HepG2 (cell line): ENCODE results near the gene LTB4R. TPM values are rescaled to one million over a fixed set of nuclear protein-coding genes. Genes with fewer than 3 reads are reported as not detected.
A peak's percentile ranks its signal among the peaks of the same experiment; 100 is the strongest.

ENCODE experiments used
- ATAC-seq: fragments of 200-7000 bp; cut with Tn5 transposase; 3 replicates; pipeline ENCODE4 v1.9.1; 2020; ENCODE audit warnings: mild to moderate bottlenecking, moderate library complexity
- BruUV-seq: library from RNA; stranded (reverse); fragments of 400-500 nt; replicated peaks from 2 replicates; lab custom pipeline; 2021; lab: Mats Ljungman, UMichigan
- CTCF ChIA-PET: fragments of 300-600 bp; formaldehyde crosslinking; extraction: SDS; loops from one replicate; lab custom pipeline; 2021; ENCODE audit warnings: low total read pairs, inconsistent platforms, low intra/inter-chr PET ratio; lab: Yijun Ruan, JAX
- POLR2A ChIA-PET: fragments of 350-600 bp; sonication (Branson Sonifier 250); formaldehyde crosslinking; loops from one replicate; lab custom pipeline; 2020; ENCODE audit warnings: antibody characterized with exemption, inconsistent platforms; lab: Yijun Ruan, JAX
- DNase-seq: peaks from one replicate; pipeline ENCODE4 v3.0.0-alpha.2; 2015; ENCODE audit warnings: low spot score
- FAIRE-seq: peaks from 3 replicates; lab custom pipeline; 2011; peaks lifted over from hg19 to GRCh38; lab: Jason Lieb, UNC
- H2AFZ ChIP-seq: one replicate; pipeline ENCODE4 v1.6.1; 2011; ENCODE audit warnings: low read length, inconsistent platforms
- H3K27ac ChIP-seq: fragments of 300-600 bp; 3 replicates; pipeline ENCODE4 v1.8.0; 2011; ENCODE audit warnings: mixed run types, mild to moderate bottlenecking, mixed read lengths, low read length, inconsistent platforms; ENCODE audit not compliant: insufficient read depth; ENCODE audit errors: extremely low read length
- H3K27me3 ChIP-seq, 2 experiments: fragments of 200-600 bp in 1 of 2; 2 replicates in 1 of 2; 3 replicates in 1 of 2; pipeline versions ENCODE4 v1.6.0 to v1.8.0; 2011; ENCODE audit warnings: low read length in 2 of 2, mild to moderate bottlenecking in 2 of 2, moderate library complexity in 2 of 2, inconsistent platforms in 1 of 2; ENCODE audit not compliant: insufficient read depth in 2 of 2, control insufficient read depth in 1 of 2
- H3K36me3 ChIP-seq, 2 experiments: fragments of 200-600 bp in 1 of 2; replicated peaks in 1 of 2; 2 replicates in 1 of 2; 3 replicates in 1 of 2; pipeline versions ENCODE4 v1.5.1 to v1.8.0; 2011; ENCODE audit warnings: low read length in 2 of 2, inconsistent platforms in 1 of 2; ENCODE audit not compliant: insufficient read depth in 2 of 2, control insufficient read depth in 1 of 2
- H3K4me1 ChIP-seq: 2 replicates; pipeline ENCODE4 v1.5.1; 2012; ENCODE audit warnings: low read length, inconsistent platforms; ENCODE audit not compliant: insufficient read depth
- H3K4me2 ChIP-seq: 2 replicates; pipeline ENCODE4 v1.6.0; 2011; ENCODE audit warnings: low read depth, low read length, inconsistent platforms
- H3K4me3 ChIP-seq, 3 experiments: fragments of 200-600 bp in 1 of 3; sonication (generic), shearing (Covaris generic) in 1 of 3; replicated peaks in 1 of 3; 2 replicates each; pipeline ENCODE4 v1.5.1; 2011 to 2016; ENCODE audit warnings: low read length in 3 of 3, inconsistent platforms in 2 of 3, low read depth in 2 of 3, mild to moderate bottlenecking in 2 of 3, control low read depth in 1 of 3, mixed read lengths in 1 of 3; ENCODE audit not compliant: insufficient read depth in 1 of 3
- H3K79me2 ChIP-seq: one replicate; pipeline ENCODE4 v1.6.1; 2011; ENCODE audit warnings: low read length, inconsistent platforms; ENCODE audit not compliant: insufficient read depth
- H3K9ac ChIP-seq: 2 replicates; pipeline ENCODE4 v1.6.0; 2011; ENCODE audit warnings: mild to moderate bottlenecking, low read depth, low read length, inconsistent platforms; ENCODE audit not compliant: insufficient read depth
- H3K9me3 ChIP-seq: 2 replicates; pipeline ENCODE4 v1.5.1; 2012; ENCODE audit warnings: mild to moderate bottlenecking, low read length
- H4K20me1 ChIP-seq: 2 replicates; pipeline ENCODE4 v1.6.0; 2011; ENCODE audit warnings: inconsistent platforms, mild to moderate bottlenecking, low read length, moderate library complexity; ENCODE audit not compliant: insufficient read depth
- EED ChIP-seq: sonication (generic); formaldehyde crosslinking; IDR thresholded peaks from 2 replicates; pipeline ENCODE4 v1.5.0; 2020; ENCODE audit warnings: mild to moderate bottlenecking, missing genetic modification reagents
- FOXA3 ChIP-seq: IDR thresholded peaks from 2 replicates; pipeline ENCODE4 v1.6.1; 2016; ENCODE audit warnings: missing genetic modification reagents, missing compliant biosample characterization
- HIC2 ChIP-seq: sonication (generic); formaldehyde crosslinking; IDR thresholded peaks from 2 replicates; pipeline ENCODE4 v1.9.0; 2022; ENCODE audit warnings: low read depth, missing genetic modification reagents
- IKZF1 ChIP-seq: fragments of 450-650 bp; IDR thresholded peaks from 2 replicates; pipeline ENCODE4 v1.7.1; 2016
- MXD3 ChIP-seq: IDR thresholded peaks from 2 replicates; pipeline ENCODE4 v1.6.1; 2016; ENCODE audit warnings: mild to moderate bottlenecking, missing biosample characterization, missing genetic modification reagents
- NFYC ChIP-seq: IDR thresholded peaks from 2 replicates; pipeline ENCODE4 v1.6.1; 2016; ENCODE audit warnings: missing genetic modification reagents, missing compliant biosample characterization
- NRL ChIP-seq: sonication (generic); formaldehyde crosslinking; IDR thresholded peaks from 2 replicates; pipeline ENCODE4 v1.5.0; 2020; ENCODE audit warnings: missing genetic modification reagents, mild to moderate bottlenecking, moderate library complexity, borderline replicate concordance
- RNF2 ChIP-seq: fragments of 450-650 bp; conservative IDR thresholded peaks from 2 replicates; pipeline ENCODE4 v1.6.1; 2016; ENCODE audit warnings: low read depth
- TFDP1 ChIP-seq: IDR thresholded peaks from 2 replicates; pipeline ENCODE4 v1.6.1; 2016; ENCODE audit warnings: missing compliant biosample characterization, missing genetic modification reagents, borderline replicate concordance
- ZFP36L2 ChIP-seq: sonication (generic); formaldehyde crosslinking; IDR thresholded peaks from 2 replicates; pipeline ENCODE4 v1.4.0; 2020; ENCODE audit warnings: missing genetic modification reagents
- ZNF34 ChIP-seq: sonication (generic); formaldehyde crosslinking; IDR thresholded peaks from 2 replicates; pipeline ENCODE4 v1.4.0; 2020; ENCODE audit warnings: mild to moderate bottlenecking, missing genetic modification reagents, borderline replicate concordance
- ZNF350 ChIP-seq: sonication (generic); formaldehyde crosslinking; IDR thresholded peaks from 2 replicates; pipeline ENCODE4 v1.4.0; 2020; ENCODE audit warnings: mild to moderate bottlenecking, low read depth, missing genetic modification reagents, borderline replicate concordance
- ZNF598 ChIP-seq: sonication (generic); formaldehyde crosslinking; IDR thresholded peaks from 2 replicates; pipeline ENCODE4 v1.5.1; 2020; ENCODE audit warnings: mild to moderate bottlenecking, missing genetic modification reagents, borderline replicate concordance
- ZNF800 ChIP-seq: sonication (generic); formaldehyde crosslinking; IDR thresholded peaks from 2 replicates; pipeline ENCODE4 v1.4.0; 2020; ENCODE audit warnings: missing genetic modification reagents
- ZNF883 ChIP-seq: sonication (generic); formaldehyde crosslinking; IDR thresholded peaks from 2 replicates; pipeline ENCODE4 v1.5.1; 2020; ENCODE audit warnings: mild to moderate bottlenecking, missing genetic modification reagents; ENCODE audit errors: not compliant biosample characterization
- WGBS: methylation state at CpG from one replicate; pipeline ENCODE4 v1.1.6; 2017; ENCODE audit warnings: low lambda C conversion rate; 5-methylcytosine and 5-hydroxymethylcytosine counted together
- in situ Hi-C: cut with HindIII; loops from 2 replicates; pipeline ENCODE4 v1.10.0; 2017; ENCODE audit warnings: low pct_unique_long_range_greater_than_20kb; ENCODE audit not compliant: extremely low pct_ligation_motif_present
- intact Hi-C: fragments of 100-400 bp; cut with micrococcal nuclease; formaldehyde crosslinking; loops from one replicate; pipeline ENCODE4 v1.10.0; 2022; ENCODE audit not compliant: unreplicated experiment
- polyA plus RNA-seq, 8 experiments: library from polyadenylated mRNA; depleted of rRNA in 3 of 8; stranded (reverse) in 7 of 8; unstranded in 1 of 8; fragments of >200 nt; fragmentation: Illumina TruSeq in 4 of 8; extraction: Trizol in 4 of 8; gene quantifications; 2 replicates each; pipeline versions ENCODE4 v1.2.1 to v1.2.3, GENCODE V29; 2011 to 2016; ENCODE audit warnings: low read depth in 4 of 8, missing spikeins in 1 of 8, mixed read lengths in 1 of 8; ENCODE audit not compliant: insufficient read depth in 1 of 8
- total RNA-seq, 5 experiments: library from RNA; depleted of rRNA; stranded (reverse); fragments of >200 nt; fragmentation: Illumina TruSeq; extraction: Trizol; gene quantifications; 2 replicates each; pipeline ENCODE4 v1.2.3, GENCODE V29; 2016; ENCODE audit warnings: low read depth in 1 of 5
- TF ChIP-seq, protein P1 (sequence below): sonication (generic); formaldehyde crosslinking; IDR thresholded peaks from 2 replicates; pipeline ENCODE4 v1.4.0; 2020; ENCODE audit warnings: missing genetic modification reagents

LTB4R gene
- total and polyA plus RNA-seq, 2 of the 13 experiments (the other 11 are each of a cell fraction or from before 2014, with no cell fraction given) = 3.2 to 8.2 TPM

GRCh38 chr14:24262821-24263733 lies 48.2 kb upstream of the LTB4R start, which contains the start of gene TGM1:
Gene TGM1, minus strand, starts transcription at chr14:24263177. Its CDS starts 825 bp downstream, at chr14:24262352.
- ATAC-seq = peak; percentile 1
- peaks cover 19 to 28% of the 10 kb centered on the region in 2 experiments; a peak in 4 of 5 replicates for H3K36me3 ChIP-seq
- H3K9me3 ChIP-seq = no peaks in the 10 kb centered on the region
- WGBS = 83% methylated on average over 14 of the region's 14 CpGs
- DNase-seq = no peak
- H3K27me3 ChIP-seq = no peaks in the 10 kb centered on the region
- no peak for FAIRE-seq
- POLR2A ChIA-PET = interaction anchor here (1.0 to 16.5 kb wide), 5 partner anchors 7 to 44 kb away, joined by 3 to 435 read pairs (median 23); partner anchors contain the start of genes CIDEB, DHRS1, NOP9 and RABGGTA
- CTCF ChIA-PET = no interaction called here
- no peaks in the 10 kb centered on the region for H4K20me1 ChIP-seq
- H3K9ac ChIP-seq = peak within 1 kb of the TSS; percentile 5; the same call in 1 of the 2 replicates
- H3K4me2 ChIP-seq = no peak within 1 kb of the TSS
- no peak within 1 kb of the TSS for H3K4me3 ChIP-seq
- H2AFZ ChIP-seq = no peak within 1 kb of the TSS
- H3K79me2 ChIP-seq = no peaks in the 10 kb centered on the region
- BruUV-seq = no TSS peak
- H3K27ac ChIP-seq = no peak within 1 kb of the TSS
- intact Hi-C loops (no loop called here), in situ Hi-C loops (no loop called here)
- peaks cover 13% of the 10 kb centered on the region for H3K4me1 ChIP-seq
- TF ChIP-seq, protein P1, sequence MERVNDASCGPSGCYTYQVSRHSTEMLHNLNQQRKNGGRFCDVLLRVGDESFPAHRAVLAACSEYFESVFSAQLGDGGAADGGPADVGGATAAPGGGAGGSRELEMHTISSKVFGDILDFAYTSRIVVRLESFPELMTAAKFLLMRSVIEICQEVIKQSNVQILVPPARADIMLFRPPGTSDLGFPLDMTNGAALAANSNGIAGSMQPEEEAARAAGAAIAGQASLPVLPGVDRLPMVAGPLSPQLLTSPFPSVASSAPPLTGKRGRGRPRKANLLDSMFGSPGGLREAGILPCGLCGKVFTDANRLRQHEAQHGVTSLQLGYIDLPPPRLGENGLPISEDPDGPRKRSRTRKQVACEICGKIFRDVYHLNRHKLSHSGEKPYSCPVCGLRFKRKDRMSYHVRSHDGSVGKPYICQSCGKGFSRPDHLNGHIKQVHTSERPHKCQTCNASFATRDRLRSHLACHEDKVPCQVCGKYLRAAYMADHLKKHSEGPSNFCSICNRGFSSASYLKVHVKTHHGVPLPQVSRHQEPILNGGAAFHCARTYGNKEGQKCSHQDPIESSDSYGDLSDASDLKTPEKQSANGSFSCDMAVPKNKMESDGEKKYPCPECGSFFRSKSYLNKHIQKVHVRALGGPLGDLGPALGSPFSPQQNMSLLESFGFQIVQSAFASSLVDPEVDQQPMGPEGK (CRISPR knock-in tag) = no peak
- TF ChIP-seq ZNF883 (CRISPR knock-in tag) (peak; percentile 62), ZNF350 (CRISPR knock-in tag) (no peak), TFDP1 (CRISPR knock-in tag) (no peak), EED (CRISPR knock-in tag) (0 out of 2 replicates have a peak, but pooled peaks have one; percentile 34), FOXA3 (CRISPR knock-in tag) (no peak), ZNF800 (CRISPR knock-in tag) (no peak), IKZF1 (0 out of 2 replicates have a peak, but pooled peaks have one; percentile 43), MXD3 (CRISPR knock-in tag) (0 out of 2 replicates have a peak, but pooled peaks have one; percentile 23), RNF2 (no peak), NRL (no peak), ZFP36L2 (CRISPR knock-in tag) (no peak), NFYC (CRISPR knock-in tag) (no peak), ZNF598 (CRISPR knock-in tag) (no peak), ZNF34 (CRISPR knock-in tag) (no peak), HIC2 (CRISPR knock-in tag) (no peak)
